ENCODE results near the gene CNNM4.
"Not testable (repeated sequence)": the region's sequence is repeated elsewhere in the genome, so short reads cannot be mapped to it uniquely, and the experiment has no call there.

CNNM4 gene

GRCh38 chr2:96795076-96795475 is 34.4 kb downstream of the CNNM4 start:
- no peak for DNase-seq

GRCh38 chr2:96796497-96796896 is 35.8 kb downstream of the CNNM4 start:
- DNase-seq = not testable (repeated sequence)

- no peak for DNase-seq
Observed at GRCh38 chr2:96797066-96797625, 36.4 kb downstream of the CNNM4 start.

GRCh38 chr2:96798733-96799622 is 38.3 kb downstream of the CNNM4 start:
- DNase-seq = no peak

GRCh38 chr2:96799623-96799935 is 38.9 kb downstream of the CNNM4 start:
- no peak for DNase-seq

- no peak for DNase-seq
Observed at GRCh38 chr2:96800061-96801004, 39.6 kb downstream of the CNNM4 start.

GRCh38 chr2:96801005-96801785 is 40.5 kb downstream of the CNNM4 start:
- DNase-seq = peak; percentile 43 to 72 (median 52)

GRCh38 chr2:96801786-96802595 is 41.3 kb downstream of the CNNM4 start:
- DNase-seq = no peak

GRCh38 chr2:96802721-96803120 is 42.0 kb downstream of the CNNM4 start:
- no peak for DNase-seq

- DNase-seq = no peak
Observed at GRCh38 chr2:96804986-96805385, 44.3 kb downstream of the CNNM4 start.

- DNase-seq = not testable (repeated sequence)
Observed at GRCh38 chr2:96805946-96806345, 45.2 kb downstream of the CNNM4 start.

- DNase-seq = peak in 4 of 6 experiments; percentile 19 to 86 (median 77)
Observed at GRCh38 chr2:96806468-96807126, 45.9 kb downstream of the CNNM4 start.

GRCh38 chr2:96807127-96807471 is 46.4 kb downstream of the CNNM4 start:
- no peak for DNase-seq

GRCh38 chr2:96808176-96808837 is 47.6 kb downstream of the CNNM4 start:
- DNase-seq = no peak

GRCh38 chr2:96809216-96809882 is 48.6 kb downstream of the CNNM4 start:
- DNase-seq = no peak

- DNase-seq = no peak
Observed at GRCh38 chr2:96809951-96810782, 49.5 kb downstream of the CNNM4 start.

- no peak for DNase-seq
Observed at GRCh38 chr2:96810783-96811192, 50.1 kb downstream of the CNNM4 start.

- no peak for DNase-seq
Observed at GRCh38 chr2:96811917-96812316, 51.2 kb downstream of the CNNM4 start.

GRCh38 chr2:96813656-96814055 is 53.0 kb downstream of the CNNM4 start:
- DNase-seq = no peak

Measured in stimulated activated naive CD4-positive, alpha-beta T cell (primary cell).